Endothelial cell of umbilical vein (primary cell): Measurements from ENCODE around the gene ZIC4. TPM values are rescaled to one million over a fixed set of nuclear protein-coding genes. Genes with fewer than 3 reads are reported as not detected.

Experiments used
- BruUV-seq: library from RNA; stranded (reverse); fragments of 400-500 nt; replicated peaks from 2 replicates; lab custom pipeline; 2021; lab: Mats Ljungman, UMichigan
- CTCF ChIA-PET: fragments of 300-600, 350-600 bp; sonication (Branson Sonifier 250); formaldehyde crosslinking; loops from one replicate; lab custom pipeline; 2021; ENCODE audit warnings: antibody characterized with exemption, inconsistent platforms; lab: Charles Lee
- POLR2A ChIA-PET: fragments of 300-600, 350-600 bp; sonication (Branson Sonifier 250); formaldehyde crosslinking; loops from one replicate; lab custom pipeline; 2021; ENCODE audit warnings: antibody characterized with exemption, inconsistent platforms; lab: Charles Lee
- DNase-seq: peaks from one replicate; pipeline ENCODE4 v3.0.0-alpha.2; 2011; ENCODE audit warnings: low read depth, low spot score
- FAIRE-seq: peaks from 2 replicates; lab custom pipeline; 2011; peaks lifted over from hg19 to GRCh38; lab: Jason Lieb, UNC
- H2AFZ ChIP-seq: 2 replicates; pipeline ENCODE4 v1.6.0; 2012; ENCODE audit warnings: low read depth, low read length, control low read depth, inconsistent platforms
- H3K27ac ChIP-seq: 2 replicates; pipeline ENCODE4 v1.5.1; 2011; ENCODE audit warnings: low read depth, mild to moderate bottlenecking, control low read depth, low read length, moderate library complexity; ENCODE audit not compliant: insufficient read depth
- H3K27me3 ChIP-seq, 2 experiments: 2 replicates each; pipeline versions ENCODE4 v1.6.0 to v1.6.1; 2011; ENCODE audit warnings: low read length in 2 of 2, mixed read lengths in 1 of 2; ENCODE audit not compliant: control insufficient read depth in 2 of 2, insufficient read depth in 2 of 2
- H3K36me3 ChIP-seq, 2 experiments: 2 replicates in 1 of 2; 3 replicates in 1 of 2; pipeline ENCODE4 v1.5.1; 2011; ENCODE audit warnings: low read length in 2 of 2, mild to moderate bottlenecking in 1 of 2, moderate library complexity in 1 of 2; ENCODE audit not compliant: control insufficient read depth in 2 of 2, insufficient read depth in 2 of 2; ENCODE audit errors: extremely low read depth in 1 of 2
- H3K4me1 ChIP-seq: 3 replicates; pipeline ENCODE4 v1.5.1; 2011; ENCODE audit warnings: mild to moderate bottlenecking, low read length; ENCODE audit not compliant: control insufficient read depth, insufficient read depth; ENCODE audit errors: extremely low read depth
- H3K4me2 ChIP-seq: 2 replicates; pipeline ENCODE4 v1.6.1; 2011; ENCODE audit warnings: low read length, control low read depth, mixed read lengths; ENCODE audit not compliant: insufficient read depth
- H3K4me3 ChIP-seq, 3 experiments: fragments of 200-600 bp in 1 of 3; sonication (generic), shearing (Covaris generic) in 1 of 3; replicated peaks in 1 of 3; 2 replicates each; pipeline ENCODE4 v1.5.1; 2011 to 2016; ENCODE audit warnings: control low read depth in 3 of 3, low read length in 3 of 3, mild to moderate bottlenecking in 2 of 3, inconsistent platforms in 1 of 3, low read depth in 1 of 3, moderate library complexity in 1 of 3; ENCODE audit not compliant: insufficient read depth in 1 of 3
- H3K79me2 ChIP-seq: 2 replicates; pipeline ENCODE4 v1.6.0; 2012; ENCODE audit warnings: low read length, inconsistent platforms; ENCODE audit not compliant: control insufficient read depth, insufficient read depth
- H3K9ac ChIP-seq: replicated peaks from 2 replicates; pipeline ENCODE3; 2011; ENCODE audit warnings: low read length, control low read depth; ENCODE audit not compliant: insufficient read depth; ENCODE audit errors: extremely low read depth
- H3K9me1 ChIP-seq: replicated peaks from 3 replicates; pipeline ENCODE4 v1.6.0; 2011; ENCODE audit warnings: mild to moderate bottlenecking, low read length; ENCODE audit not compliant: control insufficient read depth, insufficient read depth; ENCODE audit errors: extremely low read depth
- H3K9me3 ChIP-seq: replicated peaks from 2 replicates; pipeline ENCODE4 v1.5.1; 2012; ENCODE audit warnings: low read length, inconsistent platforms; ENCODE audit not compliant: control insufficient read depth, insufficient read depth
- H4K20me1 ChIP-seq: replicated peaks from 2 replicates; pipeline ENCODE3; 2011; ENCODE audit warnings: mild to moderate bottlenecking, low read length; ENCODE audit not compliant: control insufficient read depth, insufficient read depth; ENCODE audit errors: extremely low read depth
- EZH2 ChIP-seq: IDR thresholded peaks from 2 replicates; pipeline ENCODE4 v1.6.1; 2012; ENCODE audit warnings: borderline replicate concordance, low read depth, mild to moderate bottlenecking, moderate library complexity, low read length, inconsistent platforms; ENCODE audit not compliant: severe bottlenecking
- FOS ChIP-seq: IDR thresholded peaks from 2 replicates; pipeline ENCODE4 v1.6.1; 2011; ENCODE audit warnings: mild to moderate bottlenecking, low read length, moderate library complexity, borderline replicate concordance; ENCODE audit not compliant: insufficient read depth
- GATA2 ChIP-seq: IDR thresholded peaks from 2 replicates; pipeline ENCODE4 v1.7.0; 2011; ENCODE audit warnings: low read depth, mild to moderate bottlenecking, moderate library complexity, mixed read lengths, low read length; ENCODE audit not compliant: insufficient read length, insufficient read depth
- JUN ChIP-seq: IDR thresholded peaks from 2 replicates; pipeline ENCODE4 v1.6.1; 2011; ENCODE audit warnings: borderline replicate concordance, low read depth; ENCODE audit not compliant: insufficient read length, insufficient read depth
- MAX ChIP-seq: IDR thresholded peaks from 2 replicates; pipeline ENCODE4 v1.6.1; 2011; ENCODE audit not compliant: insufficient read depth, insufficient read length
- MYC ChIP-seq: IDR thresholded peaks from one replicate; pipeline ENCODE4 v1.6.1; 2011; ENCODE audit warnings: mild to moderate bottlenecking, low read depth, low read length
- POLR2A ChIP-seq: IDR thresholded peaks from 2 replicates; pipeline ENCODE4 v1.6.1; 2012; ENCODE audit warnings: low read depth, mild to moderate bottlenecking, control low read depth, low read length
- POLR2AphosphoS5 ChIP-seq: IDR thresholded peaks from 2 replicates; pipeline ENCODE4 v1.6.1; 2012; ENCODE audit warnings: low read depth, mild to moderate bottlenecking, control low read depth, low read length, moderate library complexity; ENCODE audit not compliant: insufficient read depth
- dilution Hi-C: fragments of 300-500 bp; cut with MboI; formaldehyde crosslinking; loops from one replicate; pipeline ENCODE4 v1.15.0; 2019; ENCODE audit warnings: low sequenced_read_pairs; ENCODE audit not compliant: extremely low pct_ligation_motif_present
- intact Hi-C: fragments of 100-400 bp; cut with micrococcal nuclease; formaldehyde crosslinking; loops from one replicate; pipeline ENCODE4 v1.10.0; 2022
- polyA plus RNA-seq, 4 experiments: library from polyadenylated mRNA; depleted of rRNA in 3 of 4; stranded (reverse) in 3 of 4; unstranded in 1 of 4; fragments of >200 nt; gene quantifications; 2 replicates each; pipeline versions ENCODE4 v1.2.1 to v1.2.3, GENCODE V29; 2011 to 2012; ENCODE audit warnings: missing spikeins in 1 of 4
- total RNA-seq: library from RNA; stranded (reverse); gene quantifications from 2 replicates; pipeline ENCODE4 v1.2.3, GENCODE V29; 2021
- TF ChIP-seq, protein P1 (sequence below), 2 donors: IDR thresholded peaks; 1 replicate in 1 of 2; 2 replicates in 1 of 2; pipeline ENCODE4 v1.5.1; 2011; ENCODE audit warnings: low read length in 2 of 2, mild to moderate bottlenecking in 2 of 2, moderate library complexity in 2 of 2, control low read depth in 1 of 2, inconsistent platforms in 1 of 2, low read depth in 1 of 2; ENCODE audit not compliant: insufficient read depth in 1 of 2; ENCODE audit errors: extremely low read depth in 1 of 2

Gene ZIC4
- total and polyA plus RNA-seq, 2 donors (not counting 3 experiments of a cell fraction or from before 2014, with no cell fraction given), result not detected

DNA sequence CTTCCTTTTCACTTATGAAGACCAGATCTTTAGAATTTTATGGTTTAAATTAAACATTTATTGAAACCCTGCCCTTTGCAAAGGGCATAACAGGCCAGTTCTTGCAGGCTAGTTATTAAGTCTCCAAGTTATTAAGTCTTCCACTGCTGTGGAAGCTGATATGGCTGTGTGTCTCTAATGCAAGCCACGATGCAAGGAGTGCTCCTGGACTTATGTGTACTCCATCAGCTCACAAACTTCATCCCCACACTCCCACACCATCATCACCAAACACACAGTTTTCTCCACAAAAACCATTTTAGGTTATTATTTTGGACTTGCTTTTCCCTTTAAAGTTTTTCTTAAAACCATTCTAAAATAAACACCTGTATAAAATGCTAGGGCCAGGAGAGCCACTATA, 62.4 kb downstream of the ZIC4 start:
- H3K4me1 ChIP-seq, result no peaks in the 10 kb centered on the region
- intact Hi-C loops (no loop called here), dilution Hi-C loops (no loop called here)
- TF ChIP-seq POLR2AphosphoS5, result no peak
- no peak for TF ChIP-seq MAX
- TF ChIP-seq EZH2, result no peak
- no peak for TF ChIP-seq GATA2
- TF ChIP-seq POLR2A, result no peak
- no peak for TF ChIP-seq FOS
- TF ChIP-seq, protein P1, sequence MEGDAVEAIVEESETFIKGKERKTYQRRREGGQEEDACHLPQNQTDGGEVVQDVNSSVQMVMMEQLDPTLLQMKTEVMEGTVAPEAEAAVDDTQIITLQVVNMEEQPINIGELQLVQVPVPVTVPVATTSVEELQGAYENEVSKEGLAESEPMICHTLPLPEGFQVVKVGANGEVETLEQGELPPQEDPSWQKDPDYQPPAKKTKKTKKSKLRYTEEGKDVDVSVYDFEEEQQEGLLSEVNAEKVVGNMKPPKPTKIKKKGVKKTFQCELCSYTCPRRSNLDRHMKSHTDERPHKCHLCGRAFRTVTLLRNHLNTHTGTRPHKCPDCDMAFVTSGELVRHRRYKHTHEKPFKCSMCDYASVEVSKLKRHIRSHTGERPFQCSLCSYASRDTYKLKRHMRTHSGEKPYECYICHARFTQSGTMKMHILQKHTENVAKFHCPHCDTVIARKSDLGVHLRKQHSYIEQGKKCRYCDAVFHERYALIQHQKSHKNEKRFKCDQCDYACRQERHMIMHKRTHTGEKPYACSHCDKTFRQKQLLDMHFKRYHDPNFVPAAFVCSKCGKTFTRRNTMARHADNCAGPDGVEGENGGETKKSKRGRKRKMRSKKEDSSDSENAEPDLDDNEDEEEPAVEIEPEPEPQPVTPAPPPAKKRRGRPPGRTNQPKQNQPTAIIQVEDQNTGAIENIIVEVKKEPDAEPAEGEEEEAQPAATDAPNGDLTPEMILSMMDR (IDR thresholded peaks at IDR 0.05; ENCODE audit: extremely low read depth in 1 of 2, insufficient read depth in 1 of 2, low read depth in 1 of 2, low read length in 2 of 2), result no peak
- no peak for TF ChIP-seq JUN
- no peak for TF ChIP-seq MYC
- no peaks in the 10 kb centered on the region for H3K36me3 ChIP-seq
- H3K27me3 ChIP-seq, result peaks cover 29 to 38% of the 10 kb centered on the region in 2 experiments
- DNase-seq (no peak), FAIRE-seq (no peak)
- no peak overlapping the region for H3K4me3 ChIP-seq
- H3K79me2 ChIP-seq, result no peaks in the 10 kb centered on the region
- no peak overlapping the region for H2AFZ ChIP-seq
- POLR2A ChIA-PET, result no interaction called here
- CTCF ChIA-PET, result no interaction called here
- no peak overlapping the region for H3K9ac ChIP-seq
- BruUV-seq, result no TSS peak
- H3K4me2 ChIP-seq, result no peak overlapping the region
- no peak overlapping the region for H3K27ac ChIP-seq
- no peaks in the 10 kb centered on the region for H3K9me1 ChIP-seq
- no peaks in the 10 kb centered on the region for H4K20me1 ChIP-seq
- no peaks in the 10 kb centered on the region for H3K9me3 ChIP-seq
